HepG2 (cell line): Measurements from ENCODE around the gene VARS1. TPM values are rescaled to one million over a fixed set of nuclear protein-coding genes. Genes with fewer than 3 reads are reported as not detected.

Experiments
- BHLHE40 ChIP-seq: IDR thresholded peaks from 2 replicates; pipeline ENCODE4 v1.6.1; 2011; ENCODE audit warnings: low read length, improper control_type of control experiment
- BRD4 ChIP-seq: sonication (generic); formaldehyde crosslinking; IDR thresholded peaks from 2 replicates; pipeline ENCODE4 v1.4.0; 2020; ENCODE audit warnings: missing genetic modification reagents
- ELF1 ChIP-seq: sonication (generic); formaldehyde crosslinking; IDR thresholded peaks from 2 replicates; pipeline ENCODE4 v1.4.0; 2020; ENCODE audit warnings: missing genetic modification reagents
- ELF4 ChIP-seq: sonication (generic); formaldehyde crosslinking; IDR thresholded peaks from 2 replicates; pipeline ENCODE4 v1.5.0; 2020; ENCODE audit warnings: missing genetic modification reagents, mild to moderate bottlenecking, moderate library complexity, borderline replicate concordance
- EP300 ChIP-seq, 3 experiments: sonication (generic) in 1 of 3; formaldehyde crosslinking in 1 of 3; IDR thresholded peaks; 2 replicates each; pipeline versions ENCODE4 v1.5.1 to v1.6.1; 2011 to 2020; ENCODE audit warnings: low read depth in 2 of 3, low read length in 2 of 3, borderline replicate concordance in 1 of 3, improper control_type of control experiment in 1 of 3, mild to moderate bottlenecking in 1 of 3, missing genetic modification reagents in 1 of 3, moderate library complexity in 1 of 3
- FOSL2 ChIP-seq: sonication (generic); formaldehyde crosslinking; IDR thresholded peaks from 2 replicates; pipeline ENCODE4 v1.4.0; 2020; ENCODE audit warnings: missing genetic modification reagents
- GFI1 ChIP-seq: sonication (generic); formaldehyde crosslinking; IDR thresholded peaks from 2 replicates; pipeline ENCODE4 v1.5.0; 2020; ENCODE audit warnings: missing genetic modification reagents, mild to moderate bottlenecking, borderline replicate concordance
- HOXD1 ChIP-seq: sonication (generic); formaldehyde crosslinking; IDR thresholded peaks from 2 replicates; pipeline ENCODE4 v1.5.0; 2020; ENCODE audit warnings: missing genetic modification reagents
- MAFF ChIP-seq: IDR thresholded peaks from 2 replicates; pipeline ENCODE4 v1.6.1; 2011; ENCODE audit warnings: low read depth, low read length, improper control_type of control experiment
- SMAD9 ChIP-seq: sonication (generic); formaldehyde crosslinking; IDR thresholded peaks from 2 replicates; pipeline ENCODE4 v1.5.1; 2020; ENCODE audit warnings: mild to moderate bottlenecking, missing genetic modification reagents
- SP2 ChIP-seq: sonication (generic); formaldehyde crosslinking; IDR thresholded peaks from 2 replicates; pipeline ENCODE4 v1.5.1; 2020; ENCODE audit warnings: mild to moderate bottlenecking, missing genetic modification reagents
- ZNF121 ChIP-seq: sonication (generic); formaldehyde crosslinking; IDR thresholded peaks from 2 replicates; pipeline ENCODE4 v1.5.0; 2020; ENCODE audit warnings: mild to moderate bottlenecking, missing genetic modification reagents
- ZNF143 ChIP-seq: sonication (generic); formaldehyde crosslinking; IDR thresholded peaks from 2 replicates; pipeline ENCODE4 v1.4.0; 2020; ENCODE audit warnings: missing genetic modification reagents
- polyA plus RNA-seq, 8 experiments: library from polyadenylated mRNA; depleted of rRNA in 3 of 8; stranded (reverse) in 7 of 8; unstranded in 1 of 8; fragments of >200 nt; fragmentation: Illumina TruSeq in 4 of 8; extraction: Trizol in 4 of 8; gene quantifications; 2 replicates each; pipeline versions ENCODE4 v1.2.1 to v1.2.3, GENCODE V29; 2011 to 2016; ENCODE audit warnings: low read depth in 4 of 8, missing spikeins in 1 of 8, mixed read lengths in 1 of 8; ENCODE audit not compliant: insufficient read depth in 1 of 8
- total RNA-seq, 5 experiments: library from RNA; depleted of rRNA; stranded (reverse); fragments of >200 nt; fragmentation: Illumina TruSeq; extraction: Trizol; gene quantifications; 2 replicates each; pipeline ENCODE4 v1.2.3, GENCODE V29; 2016; ENCODE audit warnings: low read depth in 1 of 5
- TF ChIP-seq, protein P1 (sequence below): sonication (generic); formaldehyde crosslinking; IDR thresholded peaks from 2 replicates; pipeline ENCODE4 v1.5.1; 2020; ENCODE audit warnings: missing genetic modification reagents, mild to moderate bottlenecking, borderline replicate concordance
- TF ChIP-seq, protein P2 (sequence below): sonication (generic); formaldehyde crosslinking; IDR thresholded peaks from 2 replicates; pipeline ENCODE4 v1.4.0; 2020; ENCODE audit warnings: low read depth, mild to moderate bottlenecking, missing genetic modification reagents
- TF ChIP-seq, protein P3 (sequence below): sonication (generic); formaldehyde crosslinking; conservative IDR thresholded peaks from 2 replicates; pipeline ENCODE4 v1.8.0; 2022; ENCODE audit warnings: low read depth, missing genetic modification reagents

VARS1 gene
- total and polyA plus RNA-seq, 2 of the 13 experiments (the other 11 are each of a cell fraction or from before 2014, with no cell fraction given), result 14.7 to 56.1 TPM

DNA sequence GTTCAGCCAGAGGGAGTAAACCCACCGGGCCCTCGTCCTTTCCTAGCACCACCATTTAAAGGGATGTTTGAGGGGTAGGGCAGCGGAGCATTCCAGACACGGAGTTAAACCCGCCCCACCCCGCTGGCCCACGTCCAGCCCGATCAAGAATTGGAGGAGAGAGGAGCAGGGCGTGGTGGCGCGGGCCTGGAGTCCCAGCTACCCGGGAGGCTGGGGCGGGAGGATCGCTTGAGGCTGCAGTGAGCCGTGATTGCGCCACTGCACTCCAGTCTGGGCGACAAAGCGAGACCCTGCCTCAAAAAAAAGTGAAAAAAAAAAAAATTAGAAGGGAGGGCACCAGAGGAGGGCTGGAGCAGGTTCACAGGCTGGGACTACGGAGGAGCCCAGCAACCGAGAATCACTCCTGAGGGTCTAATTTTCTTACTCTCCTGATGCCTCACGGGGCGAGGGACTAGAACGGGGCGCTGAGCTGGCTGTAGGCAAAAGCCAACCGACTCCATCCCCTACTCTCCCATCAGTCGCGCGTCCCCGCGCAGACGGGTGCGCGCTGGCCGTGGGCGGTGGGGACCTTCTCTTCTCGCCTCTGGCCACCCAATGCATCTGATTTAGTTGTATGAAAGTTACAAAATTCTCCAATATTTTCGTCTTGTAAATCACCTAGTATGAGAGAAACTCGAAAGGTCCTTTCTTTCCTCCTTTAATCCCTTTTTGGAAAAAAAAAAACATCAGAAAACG, 25.9 kb upstream of the VARS1 start (continued):
- TF ChIP-seq, protein P1, sequence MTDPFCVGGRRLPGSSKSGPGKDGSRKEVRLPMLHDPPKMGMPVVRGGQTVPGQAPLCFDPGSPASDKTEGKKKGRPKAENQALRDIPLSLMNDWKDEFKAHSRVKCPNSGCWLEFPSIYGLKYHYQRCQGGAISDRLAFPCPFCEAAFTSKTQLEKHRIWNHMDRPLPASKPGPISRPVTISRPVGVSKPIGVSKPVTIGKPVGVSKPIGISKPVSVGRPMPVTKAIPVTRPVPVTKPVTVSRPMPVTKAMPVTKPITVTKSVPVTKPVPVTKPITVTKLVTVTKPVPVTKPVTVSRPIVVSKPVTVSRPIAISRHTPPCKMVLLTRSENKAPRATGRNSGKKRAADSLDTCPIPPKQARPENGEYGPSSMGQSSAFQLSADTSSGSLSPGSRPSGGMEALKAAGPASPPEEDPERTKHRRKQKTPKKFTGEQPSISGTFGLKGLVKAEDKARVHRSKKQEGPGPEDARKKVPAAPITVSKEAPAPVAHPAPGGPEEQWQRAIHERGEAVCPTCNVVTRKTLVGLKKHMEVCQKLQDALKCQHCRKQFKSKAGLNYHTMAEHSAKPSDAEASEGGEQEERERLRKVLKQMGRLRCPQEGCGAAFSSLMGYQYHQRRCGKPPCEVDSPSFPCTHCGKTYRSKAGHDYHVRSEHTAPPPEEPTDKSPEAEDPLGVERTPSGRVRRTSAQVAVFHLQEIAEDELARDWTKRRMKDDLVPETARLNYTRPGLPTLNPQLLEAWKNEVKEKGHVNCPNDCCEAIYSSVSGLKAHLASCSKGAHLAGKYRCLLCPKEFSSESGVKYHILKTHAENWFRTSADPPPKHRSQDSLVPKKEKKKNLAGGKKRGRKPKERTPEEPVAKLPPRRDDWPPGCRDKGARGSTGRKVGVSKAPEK (CRISPR knock-in tag), result 0 out of 2 replicates have a peak, but pooled peaks have one; percentile 7
- TF ChIP-seq EP300 (IDR thresholded peaks at IDR 0.05; ENCODE audit: low read depth in 2 of 2, low read length in 2 of 2) (no peak), EP300 (CRISPR knock-in tag; IDR thresholded peaks at IDR 0.05; ENCODE audit: borderline replicate concordance) (no peak), BRD4 (no peak), MAFF (no peak), SP2 (CRISPR knock-in tag) (no peak), GFI1 (CRISPR knock-in tag) (peak; percentile 13; the same call in 1 of the 2 replicates), ELF4 (CRISPR knock-in tag) (no peak), ZNF143 (CRISPR knock-in tag) (no peak), HOXD1 (CRISPR knock-in tag) (no peak), FOSL2 (0 out of 2 replicates have a peak, but pooled peaks have one; percentile 5), BHLHE40 (no peak), SMAD9 (no peak), ZNF121 (CRISPR knock-in tag) (peak; percentile 82), ELF1 (CRISPR knock-in tag) (no peak)
- TF ChIP-seq, protein P2, sequence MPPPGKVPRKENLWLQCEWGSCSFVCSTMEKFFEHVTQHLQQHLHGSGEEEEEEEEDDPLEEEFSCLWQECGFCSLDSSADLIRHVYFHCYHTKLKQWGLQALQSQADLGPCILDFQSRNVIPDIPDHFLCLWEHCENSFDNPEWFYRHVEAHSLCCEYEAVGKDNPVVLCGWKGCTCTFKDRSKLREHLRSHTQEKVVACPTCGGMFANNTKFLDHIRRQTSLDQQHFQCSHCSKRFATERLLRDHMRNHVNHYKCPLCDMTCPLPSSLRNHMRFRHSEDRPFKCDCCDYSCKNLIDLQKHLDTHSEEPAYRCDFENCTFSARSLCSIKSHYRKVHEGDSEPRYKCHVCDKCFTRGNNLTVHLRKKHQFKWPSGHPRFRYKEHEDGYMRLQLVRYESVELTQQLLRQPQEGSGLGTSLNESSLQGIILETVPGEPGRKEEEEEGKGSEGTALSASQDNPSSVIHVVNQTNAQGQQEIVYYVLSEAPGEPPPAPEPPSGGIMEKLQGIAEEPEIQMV (CRISPR knock-in tag), result no peak
- TF ChIP-seq, protein P3, sequence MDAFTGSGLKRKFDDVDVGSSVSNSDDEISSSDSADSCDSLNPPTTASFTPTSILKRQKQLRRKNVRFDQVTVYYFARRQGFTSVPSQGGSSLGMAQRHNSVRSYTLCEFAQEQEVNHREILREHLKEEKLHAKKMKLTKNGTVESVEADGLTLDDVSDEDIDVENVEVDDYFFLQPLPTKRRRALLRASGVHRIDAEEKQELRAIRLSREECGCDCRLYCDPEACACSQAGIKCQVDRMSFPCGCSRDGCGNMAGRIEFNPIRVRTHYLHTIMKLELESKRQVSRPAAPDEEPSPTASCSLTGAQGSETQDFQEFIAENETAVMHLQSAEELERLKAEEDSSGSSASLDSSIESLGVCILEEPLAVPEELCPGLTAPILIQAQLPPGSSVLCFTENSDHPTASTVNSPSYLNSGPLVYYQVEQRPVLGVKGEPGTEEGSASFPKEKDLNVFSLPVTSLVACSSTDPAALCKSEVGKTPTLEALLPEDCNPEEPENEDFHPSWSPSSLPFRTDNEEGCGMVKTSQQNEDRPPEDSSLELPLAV (CRISPR knock-in tag), result no peak
